Measurements from ENCODE around the gene SPON1. TPM values are rescaled to one million over a fixed set of nuclear protein-coding genes. Genes with fewer than 3 reads are reported as not detected.
A peak's percentile ranks its signal among the peaks of the same experiment; 100 is the strongest.

The SPON1 gene
- total and polyA plus RNA-seq, 11 donors: 1.6 to 20.0 (median 6.8) TPM

DNA sequence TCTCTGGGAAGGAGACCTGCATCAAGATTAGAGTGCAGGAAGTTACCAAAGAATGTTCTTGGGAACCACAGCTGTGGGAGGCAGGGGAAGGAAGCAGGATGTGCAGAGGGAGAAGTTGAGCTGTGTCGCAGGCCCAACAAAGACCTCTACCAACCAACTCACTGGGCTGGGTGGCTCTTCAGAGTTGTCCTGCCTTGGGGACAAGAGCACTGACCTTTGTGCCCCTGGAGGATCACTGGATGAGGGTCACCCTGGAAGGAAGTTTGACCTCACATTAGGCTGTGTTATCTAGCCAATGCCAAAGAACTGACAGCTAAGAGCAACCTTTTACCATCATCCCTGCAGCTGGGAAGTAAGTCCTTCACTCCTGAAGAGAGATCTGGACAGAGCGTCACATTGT, 265.8 kb downstream of the SPON1 start:
- TF ChIP-seq CTCF (IDR thresholded peaks at IDR 0.05) (no peak), POLR2A (IDR thresholded peaks at IDR 0.05) (no peak)
- intact Hi-C loops (cut with DNase I): no loop called here
- 72 to 91% (median 75%) methylated on average over 2 of the region's 2 CpGs for WGBS, 4 donors

GRCh38 chr11:14229472-14229871, 266.9 kb downstream of the SPON1 start:
- H3K27me3 ChIP-seq: peaks cover 0 to 28% (median 0%) of the 10 kb centered on the region in 9 donors
- H3K4me1 ChIP-seq: peaks cover 0 to 3% (median 0%) of the 10 kb centered on the region in 12 donors
- DNase-seq (no peak), ATAC-seq (no peak)
- H3K36me3 ChIP-seq: no peaks in the 10 kb centered on the region
- H3K4me3 ChIP-seq: no peak overlapping the region
- H3K27ac ChIP-seq: no peak overlapping the region
- H3K9me3 ChIP-seq: peaks cover 0 to 14% (median 0%) of the 10 kb centered on the region in 12 donors
- no peak for TF ChIP-seq POLR2A (IDR thresholded peaks at IDR 0.05)
- TF ChIP-seq CTCF (IDR thresholded peaks at IDR 0.05): no peak
- 72 to 77% (median 73%) methylated on average over 11 of the region's 11 CpGs for WGBS, 4 donors
- intact Hi-C loops (cut with DNase I): no loop called here

More for the DNA sequence above, 265.8 kb downstream of the SPON1 start:
- peaks cover 0 to 27% (median 0%) of the 10 kb centered on the region in 9 donors for H3K27me3 ChIP-seq
- peaks cover 0 to 14% (median 0%) of the 10 kb centered on the region in 12 donors for H3K9me3 ChIP-seq
- H3K4me3 ChIP-seq: no peak overlapping the region
- no peaks in the 10 kb centered on the region for H3K4me1 ChIP-seq
- H3K36me3 ChIP-seq: no peaks in the 10 kb centered on the region
- H3K27ac ChIP-seq: no peak overlapping the region
- DNase-seq (no peak), ATAC-seq (no peak)

DNA sequence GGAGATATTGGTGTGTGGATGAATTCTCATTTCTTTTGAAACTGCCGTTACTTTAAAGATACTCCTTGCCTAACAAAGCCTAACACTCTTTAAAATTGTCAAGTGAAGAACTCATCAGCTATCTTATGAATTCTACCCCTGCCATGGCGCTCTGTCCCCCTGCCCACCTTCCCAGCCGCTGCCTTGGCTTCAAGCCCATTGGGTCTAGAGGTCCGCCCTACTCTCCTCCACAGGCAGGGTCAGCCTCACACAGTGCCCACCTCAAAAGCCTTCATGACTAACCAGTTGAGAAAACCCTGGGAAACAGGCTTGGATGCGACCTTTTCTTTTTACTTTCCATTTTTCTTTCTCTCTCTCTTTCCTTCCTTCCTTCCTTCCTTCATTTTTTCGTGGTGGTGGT, 267.9 kb downstream of the SPON1 start:
- Histone ChIP-seq H3K4me1 (peaks cover 0 to 3% (median 0%) of the 10 kb centered on the region in 12 donors), H3K4me3 (no peak overlapping the region), H3K27me3 (peaks cover 0 to 28% (median 0%) of the 10 kb centered on the region in 9 donors), H3K9me3 (peaks cover 0 to 14% (median 0%) of the 10 kb centered on the region in 12 donors), H3K36me3 (no peaks in the 10 kb centered on the region), H3K27ac (no peak overlapping the region)
- ATAC-seq: no peak
- no peak for TF ChIP-seq CTCF (IDR thresholded peaks at IDR 0.05)
- TF ChIP-seq POLR2A (IDR thresholded peaks at IDR 0.05): no peak
- DNase-seq: no peak
- 70 to 77% (median 76%) methylated on average over 6 of the region's 6 CpGs for WGBS, 4 donors
- intact Hi-C loops (cut with DNase I): no loop called here

GRCh38 chr11:14232652-14233051, 270.1 kb downstream of the SPON1 start:
- no peak overlapping the region for H3K27ac ChIP-seq
- TF ChIP-seq POLR2A (IDR thresholded peaks at IDR 0.05) (no peak), CTCF (IDR thresholded peaks at IDR 0.05) (peak in 4 of 12 donors; percentile 7 to 32 (median 28))
- WGBS, 4 donors: 62 to 67% (median 62%) methylated on average over 6 of the region's 6 CpGs
- intact Hi-C loops (cut with DNase I): no loop called here
- no peaks in the 10 kb centered on the region for H3K9me3 ChIP-seq
- peaks cover 0 to 28% (median 4%) of the 10 kb centered on the region in 9 donors for H3K27me3 ChIP-seq
- ATAC-seq: no peak
- no peaks in the 10 kb centered on the region for H3K36me3 ChIP-seq
- H3K4me3 ChIP-seq: no peak overlapping the region
- no peak for DNase-seq
- peaks cover 0 to 10% (median 0%) of the 10 kb centered on the region in 12 donors for H3K4me1 ChIP-seq

Data from heart left ventricle (tissue), 16 donors.